IPS DF 6.9 (cell line): ENCODE data around the gene OR51F1.
"Not testable (repeated sequence)": the region's sequence is repeated elsewhere in the genome, so short reads cannot be mapped to it uniquely, and the experiment has no call there.

Experiments
- DNase-seq: peaks from one replicate; pipeline ENCODE4 v3.0.0-alpha.2; 2013; ENCODE audit warnings: low read depth, low spot score
- H3K27ac ChIP-seq: one replicate; pipeline ENCODE4 v1.5.1; 2013; ENCODE audit warnings: low read length, control low read depth
- H3K27me3 ChIP-seq: 2 replicates; pipeline ENCODE4 v1.6.1; 2013; ENCODE audit warnings: mild to moderate bottlenecking, low read length; ENCODE audit not compliant: control insufficient read depth, insufficient read depth
- H3K36me3 ChIP-seq: 2 replicates; pipeline ENCODE4 v1.6.1; 2013; ENCODE audit warnings: low read length; ENCODE audit not compliant: control insufficient read depth, insufficient read depth
- H3K4me1 ChIP-seq: 2 replicates; pipeline ENCODE4 v1.6.1; 2013; ENCODE audit warnings: low read length; ENCODE audit not compliant: control insufficient read depth, insufficient read depth
- H3K4me3 ChIP-seq: 2 replicates; pipeline ENCODE4 v1.5.1; 2013; ENCODE audit warnings: mild to moderate bottlenecking, low read length
- H3K9me3 ChIP-seq: 2 replicates; pipeline ENCODE4 v1.6.1; 2013; ENCODE audit warnings: low read length, inconsistent platforms; ENCODE audit not compliant: control insufficient read depth, insufficient read depth
- WGBS: extraction: QIAGEN DNeasy Blood & Tissue Kit; methylation state at CpG from one replicate; pipeline ENCODE4 v1.1.7; 2013; ENCODE audit warnings: mixed read lengths, missing lambda C conversion rate; ENCODE audit not compliant: insufficient read length, insufficient coverage; 5-methylcytosine and 5-hydroxymethylcytosine counted together

The OR51F1 gene, protein sequence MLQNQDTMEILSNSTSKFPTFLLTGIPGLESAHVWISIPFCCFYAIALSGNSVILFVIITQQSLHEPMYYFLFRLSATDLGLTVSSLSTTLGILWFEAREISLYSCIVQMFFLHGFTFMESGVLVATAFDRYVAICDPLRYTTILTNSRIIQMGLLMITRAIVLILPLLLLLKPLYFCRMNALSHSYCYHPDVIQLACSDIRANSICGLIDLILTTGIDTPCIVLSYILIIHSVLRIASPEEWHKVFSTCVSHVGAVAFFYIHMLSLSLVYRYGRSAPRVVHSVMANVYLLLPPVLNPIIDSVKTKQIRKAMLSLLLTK

DNA sequence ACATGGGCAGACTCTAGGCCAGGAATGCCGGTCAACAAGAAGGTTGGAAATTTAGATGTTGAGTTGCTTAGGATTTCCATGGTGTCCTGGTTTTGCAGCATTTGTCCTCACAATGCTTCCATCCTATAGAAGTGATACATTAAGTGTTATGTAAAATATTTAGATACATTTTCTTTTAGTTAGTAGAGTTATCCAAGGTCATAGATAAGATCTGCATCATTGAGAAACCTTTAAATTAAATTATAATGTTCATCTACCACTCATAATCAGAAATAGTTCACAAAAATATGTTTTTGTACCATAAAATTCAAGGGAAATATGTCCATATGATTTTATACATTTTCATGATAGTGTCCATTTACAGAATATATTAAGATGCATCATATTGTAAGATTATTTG, at the start of gene OR51F1:
Gene OR51F1, minus strand, starts transcription at position 101 of the 400 bp plus-strand sequence. Its CDS starts 0 bp downstream, at position 101.
- H3K27ac ChIP-seq = no peak within 1 kb of the TSS
- no peak for DNase-seq
- H3K4me1 ChIP-seq = no peaks in the 10 kb centered on the region
- H3K4me3 ChIP-seq = no peak within 1 kb of the TSS
- H3K9me3 ChIP-seq = no peaks in the 10 kb centered on the region
- no CpG with 5 or more reads among the region's 1 CpG for WGBS
- H3K27me3 ChIP-seq = peaks cover 2% of the 10 kb centered on the region; the same call in 1 of the 2 replicates
- no peaks in the 10 kb centered on the region for H3K36me3 ChIP-seq

DNA sequence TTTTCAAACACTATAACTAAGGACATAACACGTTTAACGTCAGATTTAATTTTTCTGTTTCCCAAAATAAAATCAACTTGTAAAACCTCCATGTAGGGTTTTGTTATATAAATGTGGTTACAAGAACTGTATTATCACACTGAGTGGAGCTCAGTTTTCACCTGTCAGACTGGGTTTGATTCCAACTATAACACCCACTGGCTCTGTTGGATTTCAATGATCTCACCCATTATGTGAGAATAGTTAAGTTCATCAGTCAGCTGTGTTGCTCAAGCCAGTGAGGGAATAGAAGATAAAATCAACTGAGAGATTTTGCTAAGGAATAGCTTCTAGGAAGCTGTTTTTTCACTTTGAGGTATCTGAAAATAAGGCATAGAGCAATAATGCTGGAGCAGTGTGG, 39.5 kb upstream of the OR51F1 start:
- no peaks in the 10 kb centered on the region for H3K27me3 ChIP-seq
- WGBS = no CpG with 5 or more reads among the region's 2 CpGs
- no peaks in the 10 kb centered on the region for H3K4me1 ChIP-seq
- H3K4me3 ChIP-seq = no peak overlapping the region
- no peak overlapping the region for H3K27ac ChIP-seq
- no peaks in the 10 kb centered on the region for H3K9me3 ChIP-seq
- H3K36me3 ChIP-seq = no peaks in the 10 kb centered on the region
- DNase-seq = no peak

DNA sequence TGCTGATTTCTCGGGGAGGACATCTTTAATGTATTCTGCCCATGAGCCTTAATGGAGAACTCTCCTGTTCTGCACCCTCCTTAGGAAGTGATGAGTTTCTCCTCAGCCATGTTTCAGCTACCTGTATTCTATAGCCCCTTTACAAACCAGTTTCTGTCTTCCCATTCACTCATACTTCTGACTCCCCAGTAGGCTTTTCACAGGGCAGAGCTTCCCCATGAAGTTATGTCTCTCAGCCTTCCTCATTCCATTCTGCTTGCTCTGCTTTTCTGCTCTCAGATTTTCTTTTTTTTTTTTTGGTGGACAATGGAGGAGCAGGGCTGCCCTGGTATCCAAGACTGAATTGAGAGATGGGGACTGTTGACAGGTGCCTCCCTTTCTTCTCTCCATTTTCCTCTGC, 38.7 kb upstream of the OR51F1 start:
- DNase-seq = no peak
- Histone ChIP-seq H3K27ac (no peak overlapping the region), H3K4me3 (no peak overlapping the region), H3K9me3 (no peaks in the 10 kb centered on the region), H3K27me3 (no peaks in the 10 kb centered on the region), H3K36me3 (no peaks in the 10 kb centered on the region), H3K4me1 (no peaks in the 10 kb centered on the region)
- no CpG with 5 or more reads among the region's 1 CpG for WGBS

DNA sequence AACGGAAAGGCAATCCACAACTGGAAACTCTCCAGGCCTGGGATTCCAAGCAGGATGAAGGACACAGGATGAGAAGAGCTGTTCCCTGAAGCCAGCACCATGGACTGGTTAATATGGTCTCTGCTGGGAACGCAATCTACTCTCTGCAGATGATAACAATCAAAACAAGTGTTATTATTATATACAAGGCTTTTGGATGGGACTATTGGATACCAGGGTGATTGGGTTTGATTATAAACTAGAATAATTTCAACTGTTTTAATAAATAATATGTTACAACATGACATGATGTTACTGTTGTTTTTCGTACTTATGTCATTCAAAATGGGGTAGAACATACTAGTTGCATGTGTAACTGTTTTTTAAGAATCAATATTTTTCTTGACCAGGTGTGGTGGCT, 34.5 kb upstream of the OR51F1 start, which contains the start of gene OR52R1:
Gene OR52R1, minus strand, starts transcription at position 101 of the 400 bp plus-strand sequence. Its CDS starts 0 bp downstream, at position 101.
- no CpG with 5 or more reads among the region's 3 CpGs for WGBS
- Histone ChIP-seq H3K27me3 (no peaks in the 10 kb centered on the region), H3K4me1 (no peaks in the 10 kb centered on the region), H3K9me3 (no peaks in the 10 kb centered on the region), H3K36me3 (no peaks in the 10 kb centered on the region), H3K27ac (no peak within 1 kb of the TSS), H3K4me3 (no peak within 1 kb of the TSS)
- no peak for DNase-seq

DNA sequence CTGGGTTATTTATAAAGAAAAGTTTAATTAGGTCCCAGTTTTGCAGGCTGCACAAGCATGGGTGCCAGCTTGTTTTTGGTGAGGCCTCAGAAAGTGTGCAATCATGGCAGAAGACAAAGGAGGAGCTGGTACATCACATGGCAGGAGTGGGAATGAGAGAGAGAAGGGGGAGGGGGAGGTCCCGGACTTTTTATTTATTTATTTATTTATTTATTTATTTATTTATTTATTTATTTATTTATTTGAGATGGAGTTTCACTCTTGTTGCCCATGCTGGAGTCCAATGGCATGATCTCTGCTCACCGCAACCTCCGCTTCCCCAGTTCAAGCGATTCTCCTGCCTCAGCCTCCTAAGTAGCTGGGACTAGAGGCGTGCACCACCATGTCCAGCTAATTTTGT, 31.6 kb upstream of the OR51F1 start:
- H3K4me1 ChIP-seq, H3K4me3 ChIP-seq, DNase-seq, H3K36me3 ChIP-seq, H3K27ac ChIP-seq, H3K9me3 ChIP-seq, H3K27me3 ChIP-seq: not testable (repeated sequence)
- WGBS = no CpG with 5 or more reads among the region's 5 CpGs

DNA sequence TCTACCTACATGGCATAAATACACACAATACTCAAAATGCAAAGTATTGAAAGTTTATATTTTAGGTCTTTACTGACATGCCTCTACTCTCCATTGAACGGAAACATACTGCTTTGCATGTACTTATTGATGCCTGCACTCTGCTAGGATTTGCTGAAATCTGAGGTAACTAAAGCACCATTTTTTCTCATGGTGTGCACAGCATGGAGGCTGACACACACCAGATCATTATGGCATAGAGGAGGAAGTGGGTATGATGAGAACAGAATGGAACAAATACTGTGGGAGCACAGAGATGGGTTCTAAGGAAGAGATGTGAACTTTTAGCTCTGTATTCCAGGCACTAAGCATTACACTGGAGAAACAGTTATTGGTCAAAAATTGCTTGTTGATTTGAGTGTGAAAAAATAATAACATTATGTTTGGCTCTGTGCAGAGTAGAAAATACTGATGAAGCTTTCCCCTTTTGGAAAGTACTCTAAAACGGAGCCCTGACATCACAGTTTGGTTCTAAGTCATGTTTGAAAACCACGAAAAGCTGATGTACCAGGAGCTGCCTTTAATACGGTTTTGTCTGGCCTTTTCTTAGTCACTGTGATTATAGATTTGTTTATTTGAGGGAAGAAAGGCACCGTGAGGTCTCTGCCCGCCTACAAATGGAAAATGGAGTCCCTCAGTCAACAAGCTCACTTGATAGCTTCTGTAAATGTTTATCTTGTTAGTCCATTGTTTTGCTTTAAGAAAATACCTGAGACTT, 28.9 kb upstream of the OR51F1 start:
- Histone ChIP-seq H3K4me1 (no peaks in the 10 kb centered on the region), H3K27me3 (no peaks in the 10 kb centered on the region), H3K4me3 (no peak overlapping the region), H3K36me3 (no peaks in the 10 kb centered on the region), H3K9me3 (no peaks in the 10 kb centered on the region), H3K27ac (no peak overlapping the region)
- WGBS = no CpG with 5 or more reads among the region's 6 CpGs
- no peak for DNase-seq

DNA sequence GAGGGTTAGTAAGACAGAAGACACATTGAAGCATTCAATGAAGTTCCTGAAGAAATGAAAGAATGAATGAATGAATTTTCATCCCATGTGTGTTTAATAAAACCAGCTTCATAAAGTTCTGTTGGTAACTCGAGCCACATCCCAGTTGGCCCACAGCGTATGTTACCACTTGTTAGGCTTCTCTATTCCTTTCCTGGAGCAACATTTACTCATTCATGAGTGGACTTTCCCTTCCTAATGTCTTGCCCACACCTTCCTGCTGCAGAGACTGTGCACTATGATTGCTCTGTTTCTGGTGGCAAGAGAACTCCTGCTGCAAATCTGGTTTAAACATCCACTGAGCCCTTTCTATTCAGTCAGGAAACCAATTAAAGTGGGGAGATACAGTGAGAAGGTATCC, 27.5 kb upstream of the OR51F1 start:
- Histone ChIP-seq H3K36me3 (no peaks in the 10 kb centered on the region), H3K9me3 (no peaks in the 10 kb centered on the region), H3K27me3 (no peaks in the 10 kb centered on the region), H3K4me1 (no peaks in the 10 kb centered on the region), H3K4me3 (no peak overlapping the region), H3K27ac (no peak overlapping the region)
- no peak for DNase-seq
- no CpG with 5 or more reads among the region's 2 CpGs for WGBS

DNA sequence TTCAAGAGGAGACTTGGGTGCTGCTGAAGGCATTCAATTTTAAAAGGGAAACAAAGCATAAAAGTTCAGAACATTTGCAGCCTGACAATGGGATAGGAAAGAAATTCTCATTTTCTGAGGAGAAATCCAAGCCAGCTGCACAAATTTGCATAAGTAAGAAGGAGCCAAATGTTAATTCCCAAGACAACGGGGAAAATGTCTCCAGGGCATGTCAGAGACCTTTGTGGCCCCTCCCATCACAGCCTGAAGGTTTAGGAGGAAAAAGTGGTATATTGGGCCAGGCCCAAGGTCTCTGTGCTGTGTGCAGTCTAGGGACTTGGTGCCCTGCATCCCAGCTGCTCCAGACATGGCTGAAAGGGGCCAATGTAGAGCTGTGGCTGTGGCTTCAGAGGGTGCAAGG, 12.7 kb upstream of the OR51F1 start:
- Histone ChIP-seq H3K4me3 (no peak overlapping the region), H3K27me3 (no peaks in the 10 kb centered on the region)
- no CpG with 5 or more reads among the region's 1 CpG for WGBS

DNA sequence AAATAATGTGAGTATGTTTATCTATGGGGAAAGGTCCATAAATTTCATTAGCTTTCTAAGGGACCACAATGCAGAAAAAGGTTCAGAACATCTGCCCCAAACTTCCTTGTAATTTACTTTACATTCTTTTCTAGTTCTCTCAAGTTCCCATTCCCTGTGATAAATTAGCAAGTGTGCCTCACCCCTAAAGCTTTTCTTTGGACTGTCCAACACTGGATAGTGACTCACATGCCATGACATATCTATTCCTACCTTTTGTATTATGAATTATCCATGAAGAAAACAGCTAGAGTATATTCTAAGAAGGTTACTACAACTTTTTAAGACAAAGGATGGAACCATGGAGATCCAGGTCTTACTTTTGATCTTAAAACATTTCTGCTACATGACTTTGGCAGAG, 1.6 kb downstream of the OR51F1 start:
- Histone ChIP-seq H3K9me3 (no peaks in the 10 kb centered on the region), H3K36me3 (no peaks in the 10 kb centered on the region), H3K4me3 (no peak overlapping the region), H3K27me3 (peaks cover 2% of the 10 kb centered on the region; the same call in 1 of the 2 replicates), H3K27ac (no peak overlapping the region), H3K4me1 (no peaks in the 10 kb centered on the region)
- DNase-seq = no peak

More for the DNA sequence above, 12.7 kb upstream of the OR51F1 start:
- H3K9me3 ChIP-seq = no peaks in the 10 kb centered on the region
- DNase-seq = no peak
- no peaks in the 10 kb centered on the region for H3K4me1 ChIP-seq
- no peaks in the 10 kb centered on the region for H3K36me3 ChIP-seq
- no peak overlapping the region for H3K27ac ChIP-seq

DNA sequence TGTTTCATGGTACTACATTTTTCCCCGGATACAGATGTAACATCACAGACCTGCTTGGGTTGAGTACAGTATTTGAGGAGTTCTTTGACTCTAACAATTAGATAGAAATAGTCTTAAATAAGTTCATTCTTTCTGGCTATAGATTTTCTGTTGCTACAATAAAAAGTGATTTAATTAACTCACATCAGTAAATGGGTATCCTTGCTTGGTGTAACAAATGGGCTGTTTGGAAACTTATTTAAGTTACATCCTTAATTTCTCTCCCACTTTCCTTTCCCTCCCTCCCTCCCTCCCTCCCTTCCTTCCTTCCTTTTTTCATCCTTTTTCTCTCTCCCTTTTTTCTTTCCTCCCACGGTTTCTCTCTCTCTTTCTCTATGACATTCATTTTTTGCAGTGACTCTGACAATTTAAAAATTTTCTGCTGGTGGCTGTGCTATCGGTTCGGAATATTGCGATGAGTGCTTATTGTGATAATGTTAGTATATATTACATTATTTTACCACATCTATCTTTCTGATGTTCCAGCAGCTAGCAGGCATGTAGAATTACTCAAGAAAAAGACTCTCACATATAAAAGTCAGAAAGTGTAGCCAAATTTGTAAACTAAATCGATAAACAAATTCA, 3.2 kb downstream of the OR51F1 start:
- H3K4me3 ChIP-seq = no peak overlapping the region
- no CpG with 5 or more reads among the region's 6 CpGs for WGBS
- no peak overlapping the region for H3K27ac ChIP-seq
- H3K27me3 ChIP-seq = peaks cover 2% of the 10 kb centered on the region; the same call in 1 of the 2 replicates
- no peaks in the 10 kb centered on the region for H3K36me3 ChIP-seq
- no peak for DNase-seq
- H3K4me1 ChIP-seq = no peaks in the 10 kb centered on the region
- no peaks in the 10 kb centered on the region for H3K9me3 ChIP-seq
